Testis (tissue), 3 donors: ENCODE measurements around the gene MYO5B. TPM values are rescaled to one million over a fixed set of nuclear protein-coding genes. Genes with fewer than 3 reads are reported as not detected.

Experiments
- DNase-seq: peaks from one replicate; pipeline ENCODE4 v3.0.0-alpha.2; 2019
- H3K27ac ChIP-seq, 2 donors: fragments of 200-600 bp; sonication (generic); one replicate each; pipeline ENCODE4 v1.5.1; 2019
- H3K27me3 ChIP-seq: fragments of 200-600 bp; sonication (generic); one replicate; pipeline ENCODE4 v1.5.1; 2019
- H3K36me3 ChIP-seq: fragments of 200-600 bp; sonication (generic); one replicate; pipeline ENCODE4 v1.5.1; 2017; ENCODE audit warnings: low read depth; ENCODE audit errors: missing control alignments
- H3K4me1 ChIP-seq: fragments of 200-600 bp; sonication (generic); one replicate; pipeline ENCODE4 v1.5.1; 2019
- H3K4me3 ChIP-seq, 2 donors: fragments of 200-600 bp; sonication (generic); one replicate each; pipeline ENCODE4 v1.5.1; 2017 to 2019
- H3K9me3 ChIP-seq: fragments of 200-600 bp; sonication (generic); one replicate; pipeline ENCODE4 v1.5.1; 2017
- CTCF ChIP-seq, 3 experiments: fragments of 450-650 bp in 2 of 3; fragments of 200-600 bp in 1 of 3; sonication (generic) in 1 of 3; IDR thresholded peaks; one replicate each; pipeline ENCODE4 v1.5.1; 2016 to 2019; ENCODE audit warnings: antibody characterized with exemption in 3 of 3, mild to moderate bottlenecking in 2 of 3, moderate library complexity in 1 of 3
- POLR2A ChIP-seq: fragments of 450-650 bp; IDR thresholded peaks from one replicate; pipeline ENCODE4 v1.6.1; 2017; ENCODE audit warnings: antibody characterized with exemption, mild to moderate bottlenecking, moderate library complexity
- WGBS, 2 donors: methylation state at CpG; one replicate each; pipeline ENCODE4 v1.1.5; 2018; 5-methylcytosine and 5-hydroxymethylcytosine counted together
- intact Hi-C: fragments of 100-400 bp; cut with DNase I; formaldehyde crosslinking; loops from one replicate; pipeline ENCODE4 v1.15.1; 2023; ENCODE audit warnings: low total_unique reads
- polyA plus RNA-seq: library from polyadenylated mRNA; stranded (reverse); fragments of 350-450 nt; fragmentation: Illumina TruSeq; extraction: RNeasy Lipid Tissue Mini Kit (QIAGEN cat#74804); gene quantifications from one replicate; pipeline ENCODE4 v1.2.3, GENCODE V29; 2014; ENCODE audit warnings: low read depth, low replicate concordance; ENCODE audit not compliant: insufficient read depth
- total RNA-seq, 2 donors: library from RNA; depleted of rRNA; stranded (reverse); fragments of >200 nt; gene quantifications; one replicate each; pipeline ENCODE4 v1.2.3, GENCODE V29; 2016

The MYO5B gene
- total and polyA plus RNA-seq, 3 donors from 2014 or later = 24.8 to 31.8 (median 26.1) TPM

GRCh38 chr18:49851624-49852023 lies 343.3 kb downstream of the MYO5B start:
- DNase-seq = no peak
- Histone ChIP-seq H3K9me3 (no peaks in the 10 kb centered on the region), H3K4me1 (no peaks in the 10 kb centered on the region), H3K4me3 (no peak overlapping the region), H3K27me3 (no peaks in the 10 kb centered on the region), H3K27ac (no peak overlapping the region), H3K36me3 (no peaks in the 10 kb centered on the region)
- TF ChIP-seq CTCF (IDR thresholded peaks at IDR 0.05) = no peak
- TF ChIP-seq POLR2A = no peak
- 81 to 98% methylated on average over 4 of the region's 4 CpGs for WGBS, 2 donors
- intact Hi-C loops = no loop called here

- H3K27me3 ChIP-seq = no peaks in the 10 kb centered on the region
- DNase-seq = no peak
- H3K36me3 ChIP-seq = no peaks in the 10 kb centered on the region
- intact Hi-C loops = no loop called here
- H3K27ac ChIP-seq = no peak overlapping the region
- H3K4me3 ChIP-seq = no peak overlapping the region
- WGBS, 2 donors = 92 to 96% methylated on average over 7 to 8 of the region's 8 CpGs
- H3K9me3 ChIP-seq = no peaks in the 10 kb centered on the region
- TF ChIP-seq CTCF (IDR thresholded peaks at IDR 0.05) = no peak
- TF ChIP-seq POLR2A = no peak
- no peaks in the 10 kb centered on the region for H3K4me1 ChIP-seq
These were observed 344.3 kb downstream of the MYO5B start for GRCh38 chr18:49850636-49851035.

GRCh38 chr18:49849331-49850217 lies 345.4 kb downstream of the MYO5B start:
- no peaks in the 10 kb centered on the region for H3K4me1 ChIP-seq
- H3K36me3 ChIP-seq = no peaks in the 10 kb centered on the region
- intact Hi-C loops = no loop called here
- H3K27me3 ChIP-seq = no peaks in the 10 kb centered on the region
- H3K4me3 ChIP-seq = no peak overlapping the region
- H3K9me3 ChIP-seq = no peaks in the 10 kb centered on the region
- H3K27ac ChIP-seq = no peak overlapping the region
- TF ChIP-seq POLR2A = no peak
- DNase-seq = no peak
- WGBS, 2 donors = 66 to 79% methylated on average over 7 to 14 of the region's 14 CpGs

GRCh38 chr18:49848115-49848514 lies 346.8 kb downstream of the MYO5B start:
- H3K4me1 ChIP-seq = no peaks in the 10 kb centered on the region
- H3K4me3 ChIP-seq = no peak overlapping the region
- no peaks in the 10 kb centered on the region for H3K36me3 ChIP-seq
- intact Hi-C loops = no loop called here
- DNase-seq = no peak
- no peaks in the 10 kb centered on the region for H3K9me3 ChIP-seq
- no peak overlapping the region for H3K27ac ChIP-seq
- TF ChIP-seq CTCF (IDR thresholded peaks at IDR 0.05) (no peak), POLR2A (no peak)
- H3K27me3 ChIP-seq = no peaks in the 10 kb centered on the region
- WGBS, 2 donors = 77 to 96% methylated on average over 4 of the region's 4 CpGs

GRCh38 chr18:49847524-49847923 lies 347.4 kb downstream of the MYO5B start:
- Histone ChIP-seq H3K4me3 (no peak overlapping the region), H3K4me1 (no peaks in the 10 kb centered on the region), H3K9me3 (no peaks in the 10 kb centered on the region), H3K27me3 (no peaks in the 10 kb centered on the region), H3K27ac (no peak overlapping the region), H3K36me3 (no peaks in the 10 kb centered on the region)
- WGBS, 2 donors = 92 to 94% methylated on average over 8 of the region's 8 CpGs
- intact Hi-C loops = no loop called here
- TF ChIP-seq CTCF (IDR thresholded peaks at IDR 0.05) (no peak), POLR2A (no peak)
- DNase-seq = no peak
